HFF-Myc (cell line): ENCODE data around the gene DDX43.
"Not testable (repeated sequence)": the region's sequence is repeated elsewhere in the genome, so short reads cannot be mapped to it uniquely, and the experiment has no call there.

ENCODE experiments used
- DNase-seq: peaks from one replicate; pipeline ENCODE4 v3.0.0-alpha.2; 2011; ENCODE audit warnings: low read depth; ENCODE audit errors: extremely low read depth
- H3K4me3 ChIP-seq: replicated peaks from 2 replicates; pipeline ENCODE4 v1.5.1; 2011; ENCODE audit warnings: low read depth, mild to moderate bottlenecking, control low read depth, low read length
- CTCF ChIP-seq: IDR thresholded peaks from 2 replicates; pipeline ENCODE4 v1.5.1; 2012; ENCODE audit warnings: mild to moderate bottlenecking, low read depth, low read length, control low read depth; ENCODE audit errors: missing control alignments

The DDX43 gene

DNA sequence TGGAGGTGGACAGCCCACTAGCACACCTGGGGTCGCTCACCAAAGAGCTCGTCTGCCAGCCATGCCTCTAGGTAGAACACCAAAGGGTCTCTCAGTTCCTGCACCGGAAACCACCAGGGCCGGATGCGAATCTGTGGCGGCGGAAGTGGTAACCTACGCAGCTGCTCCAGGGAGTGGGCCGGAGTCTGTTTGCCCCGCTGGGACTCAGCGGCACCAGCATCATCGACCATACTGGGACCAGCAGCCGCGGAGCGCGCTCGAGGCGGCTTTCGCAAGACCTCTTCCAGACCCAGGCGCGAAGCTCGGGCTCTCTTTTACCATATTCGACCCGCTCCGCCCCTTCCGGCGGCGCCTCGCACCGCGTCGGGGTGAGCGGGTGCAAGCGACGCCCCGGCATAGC is 25.1 kb upstream of the DDX43 start, which contains the start of gene OOEP:
TSS of gene OOEP (minus strand) at position 335 of the 400 bp plus-strand sequence. CDS start at position 230, 105 bp downstream.
- DNase-seq, result no peak
- H3K4me3 ChIP-seq, result no peak within 1 kb of the TSS
- no peak for TF ChIP-seq CTCF

DNA sequence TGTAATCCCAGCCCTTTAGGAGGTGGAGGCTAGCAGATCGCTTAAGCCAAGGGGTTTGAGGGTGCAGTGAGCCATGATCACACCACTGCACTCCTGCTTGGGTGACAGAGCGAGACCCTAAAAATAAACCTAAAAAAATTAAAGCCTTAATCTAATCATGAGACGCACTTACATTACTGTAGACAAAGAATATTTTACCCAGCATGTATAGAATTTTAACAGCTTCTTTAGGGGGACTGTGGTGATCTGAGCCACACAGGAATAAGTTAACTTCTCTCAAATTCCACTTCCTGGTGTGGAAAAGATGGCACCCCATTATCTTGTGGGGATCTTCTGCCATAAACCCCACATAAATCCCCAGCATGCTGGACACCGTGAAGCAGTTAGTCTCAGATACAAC is 22.6 kb upstream of the DDX43 start:
- no peak overlapping the region for H3K4me3 ChIP-seq
- no peak for DNase-seq
- no peak for TF ChIP-seq CTCF

- DNase-seq, result no peak
- TF ChIP-seq CTCF, result no peak
- H3K4me3 ChIP-seq, result no peak overlapping the region
Measured at GRCh38 chr6:73372516-73372915, 22.1 kb upstream of the DDX43 start.

- no peak for DNase-seq
- TF ChIP-seq CTCF, result no peak
- H3K4me3 ChIP-seq, result no peak overlapping the region
Measured at GRCh38 chr6:73375216-73375615, 19.4 kb upstream of the DDX43 start.

DNA sequence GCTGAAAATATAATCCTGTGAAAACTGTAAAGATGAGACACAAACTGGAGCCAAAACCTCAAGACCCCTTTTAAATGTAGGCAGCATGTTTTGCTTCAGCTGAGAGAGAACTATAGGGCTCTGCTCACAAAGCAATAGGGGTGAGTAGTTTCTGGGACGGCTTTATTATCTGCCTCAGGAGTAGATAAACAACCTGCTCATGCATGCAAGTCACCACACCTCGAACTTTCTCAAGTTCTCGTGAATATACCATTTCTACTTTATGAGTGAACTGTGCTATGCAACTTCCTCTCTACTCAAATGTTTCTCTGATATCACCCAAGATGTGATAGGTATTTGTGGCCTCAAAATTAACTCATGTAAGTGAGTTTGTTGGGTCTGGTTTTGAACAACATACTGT is 17.4 kb upstream of the DDX43 start:
- TF ChIP-seq CTCF, result no peak
- H3K4me3 ChIP-seq, result no peak overlapping the region
- DNase-seq, result no peak

DNA sequence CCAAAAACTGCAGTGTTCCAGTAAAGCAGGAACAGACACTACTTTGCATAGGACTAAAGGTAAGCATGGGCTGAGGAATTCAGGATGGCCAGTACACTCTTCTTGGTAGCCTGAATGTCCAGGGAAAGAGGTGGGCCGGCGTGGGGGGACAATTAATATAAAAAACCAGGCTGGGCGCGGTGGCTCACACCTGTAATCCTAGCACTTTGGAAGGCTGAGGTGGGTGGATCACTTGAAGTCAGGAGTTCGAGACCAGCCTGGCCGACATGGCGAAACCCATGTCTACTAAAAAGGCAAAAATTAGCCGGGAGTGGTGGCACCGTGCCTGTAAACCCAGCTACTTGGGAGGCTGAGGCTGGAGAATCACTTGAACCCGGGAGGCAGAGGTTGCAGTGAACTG is 13.1 kb upstream of the DDX43 start:
- DNase-seq, H3K4me3 ChIP-seq: not testable (repeated sequence)

- no peak overlapping the region for H3K4me3 ChIP-seq
- TF ChIP-seq CTCF, result no peak
- DNase-seq, result no peak
Measured at GRCh38 chr6:73382462-73383113, 12.0 kb upstream of the DDX43 start.
